ENCODE data around the gene NPFF. TPM values are rescaled to one million over a fixed set of nuclear protein-coding genes. Genes with fewer than 3 reads are reported as not detected.
A peak's percentile ranks its signal among the peaks of the same experiment; 100 is the strongest.

Gene NPFF
- polyA plus RNA-seq, 1 donor (not counting 4 experiments of a cell fraction or from before 2014, with no cell fraction given), result not detected

DNA sequence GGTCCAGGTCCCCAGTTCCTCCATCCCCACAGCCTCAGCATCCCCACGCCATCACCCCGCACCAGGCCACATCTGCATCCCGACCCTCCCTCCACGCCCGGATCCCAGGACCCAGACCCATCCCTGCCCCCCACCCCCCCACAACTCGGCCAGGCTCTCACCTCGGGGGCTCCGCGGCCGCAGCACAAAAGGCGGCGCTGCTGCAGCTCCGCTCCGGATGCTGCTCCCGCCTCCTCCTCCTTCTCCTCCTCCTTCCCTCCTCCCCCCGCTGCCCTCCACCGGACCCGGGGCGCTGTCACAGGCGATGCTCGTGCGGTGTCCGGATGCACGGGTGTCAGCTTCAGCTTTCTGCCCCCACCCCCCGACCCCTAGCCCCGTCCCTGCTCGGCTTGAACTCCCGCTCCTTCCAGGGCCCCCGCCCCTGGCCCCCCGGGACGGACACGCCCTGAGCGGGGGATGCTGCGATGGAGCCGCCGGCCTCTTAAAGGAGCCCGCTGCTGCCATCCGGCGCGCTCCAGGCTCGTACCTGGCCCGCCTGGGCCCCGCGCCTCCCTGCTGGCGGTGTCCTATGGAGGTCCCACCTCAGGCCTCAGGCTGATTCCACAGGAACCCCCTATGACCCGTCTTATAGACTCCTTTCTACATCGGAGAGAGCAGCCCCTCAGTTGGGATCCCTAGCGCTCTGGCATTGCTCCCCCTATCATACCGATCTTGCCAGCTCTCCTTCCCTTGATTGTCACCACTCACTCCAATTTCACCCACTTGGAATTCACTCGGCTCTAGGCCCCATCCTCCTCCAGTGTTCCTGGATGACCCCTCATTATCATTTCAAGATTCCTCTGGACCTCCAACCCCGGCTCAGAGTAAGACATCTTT lies 7.8 kb downstream of the NPFF start, which contains the start of gene MAP3K12:
Gene MAP3K12, minus strand, starts transcription at position 193 of the 876 bp plus-strand sequence. CDS start 12,067 bp downstream, outside the sequence.
- H3K4me2 ChIP-seq (ENCODE audit: control insufficient read depth, extremely low read depth, insufficient read depth, low read depth, low read length), result peak within 1 kb of the TSS; percentile 79
- H3K9ac ChIP-seq (ENCODE audit: control insufficient read depth, extremely low read depth, insufficient read depth, low read length), result peak within 1 kb of the TSS; percentile 78
- no peak for DNase-seq (ENCODE audit: low read depth, low spot score)
- no peaks in the 10 kb centered on the region for H4K20me1 ChIP-seq (ENCODE audit: control insufficient read depth, extremely low read depth, insufficient read depth, low read length)
- dilution Hi-C loops (cut with MboI; ENCODE audit: extremely low pct_ligation_motif_present, low sequenced_read_pairs), result no loop called here
- H3K9me1 ChIP-seq (ENCODE audit: control insufficient read depth, extremely low read depth, insufficient read depth, low read length), result no peaks in the 10 kb centered on the region
- H3K27me3 ChIP-seq (ENCODE audit: control insufficient read depth, extremely low read depth, insufficient read depth, low read length), result no peaks in the 10 kb centered on the region
- H3K27ac ChIP-seq (ENCODE audit: control insufficient read depth, insufficient read depth, low read length), result peak within 1 kb of the TSS; percentile 84
- H3K4me3 ChIP-seq (ENCODE audit: control insufficient read depth in 2 of 3, extremely low read depth in 1 of 3, insufficient read depth in 2 of 3, low read depth in 1 of 3, low read length in 3 of 3), result peak within 1 kb of the TSS; percentile 55 to 74 (median 71)
- no peaks in the 10 kb centered on the region for H3K9me3 ChIP-seq (ENCODE audit: control insufficient read depth, low read depth, low read length)
- H3K79me2 ChIP-seq (ENCODE audit: control insufficient read depth, insufficient read depth, low read length), result peaks cover 11% of the 10 kb centered on the region
- peaks cover 2 to 7% of the 10 kb centered on the region in 2 experiments for H3K36me3 ChIP-seq (ENCODE audit: control insufficient read depth in 2 of 2, extremely low read depth in 1 of 2, insufficient read depth in 2 of 2, low read length in 2 of 2)
- no peak for TF ChIP-seq EZH2 (IDR thresholded peaks at IDR 0.05; ENCODE audit: low read length)
- TF ChIP-seq, protein P1, sequence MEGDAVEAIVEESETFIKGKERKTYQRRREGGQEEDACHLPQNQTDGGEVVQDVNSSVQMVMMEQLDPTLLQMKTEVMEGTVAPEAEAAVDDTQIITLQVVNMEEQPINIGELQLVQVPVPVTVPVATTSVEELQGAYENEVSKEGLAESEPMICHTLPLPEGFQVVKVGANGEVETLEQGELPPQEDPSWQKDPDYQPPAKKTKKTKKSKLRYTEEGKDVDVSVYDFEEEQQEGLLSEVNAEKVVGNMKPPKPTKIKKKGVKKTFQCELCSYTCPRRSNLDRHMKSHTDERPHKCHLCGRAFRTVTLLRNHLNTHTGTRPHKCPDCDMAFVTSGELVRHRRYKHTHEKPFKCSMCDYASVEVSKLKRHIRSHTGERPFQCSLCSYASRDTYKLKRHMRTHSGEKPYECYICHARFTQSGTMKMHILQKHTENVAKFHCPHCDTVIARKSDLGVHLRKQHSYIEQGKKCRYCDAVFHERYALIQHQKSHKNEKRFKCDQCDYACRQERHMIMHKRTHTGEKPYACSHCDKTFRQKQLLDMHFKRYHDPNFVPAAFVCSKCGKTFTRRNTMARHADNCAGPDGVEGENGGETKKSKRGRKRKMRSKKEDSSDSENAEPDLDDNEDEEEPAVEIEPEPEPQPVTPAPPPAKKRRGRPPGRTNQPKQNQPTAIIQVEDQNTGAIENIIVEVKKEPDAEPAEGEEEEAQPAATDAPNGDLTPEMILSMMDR (optimal IDR thresholded peaks at IDR 0.05 in 1 of 3, IDR thresholded peaks at IDR 0.05 in 1 of 3, conservative IDR thresholded peaks at IDR 0.05 in 1 of 3; ENCODE audit: extremely low read depth in 1 of 3, insufficient read depth in 2 of 3, low read length in 3 of 3), result peak in 1 of 3 experiments; percentile 50
- H3K4me1 ChIP-seq (ENCODE audit: control insufficient read depth, extremely low read depth, insufficient read depth, low read length), result peaks cover 22% of the 10 kb centered on the region
- FAIRE-seq, result no peak
- peak within 1 kb of the TSS; percentile 67 for H2AFZ ChIP-seq (ENCODE audit: control insufficient read depth, low read length)

DNA sequence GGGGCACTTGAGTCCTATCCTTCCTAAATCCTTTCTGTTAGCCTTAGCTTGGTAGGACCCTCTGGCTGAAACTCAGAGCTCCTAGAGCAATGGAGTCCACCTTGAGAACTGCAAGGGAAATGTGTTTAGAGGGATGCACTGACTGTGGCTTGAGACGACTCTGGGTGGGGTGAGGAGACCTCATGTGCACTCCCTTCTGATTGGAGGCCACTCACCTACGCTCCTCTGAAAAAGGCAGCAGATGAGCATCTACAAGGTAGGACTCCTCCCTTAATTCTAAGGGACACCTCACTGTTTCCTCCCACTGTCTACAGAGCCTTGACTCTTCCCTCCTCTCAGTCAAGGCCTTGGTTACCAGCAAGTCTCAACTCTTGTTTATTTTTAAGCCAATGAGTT lies 9.1 kb downstream of the NPFF start:
- Histone ChIP-seq H3K27ac (ENCODE audit: control insufficient read depth, insufficient read depth, low read length) (no peak overlapping the region), H2AFZ (ENCODE audit: control insufficient read depth, low read length) (no peak overlapping the region), H3K9me1 (ENCODE audit: control insufficient read depth, extremely low read depth, insufficient read depth, low read length) (no peaks in the 10 kb centered on the region), H3K27me3 (ENCODE audit: control insufficient read depth, extremely low read depth, insufficient read depth, low read length) (no peaks in the 10 kb centered on the region), H4K20me1 (ENCODE audit: control insufficient read depth, extremely low read depth, insufficient read depth, low read length) (no peaks in the 10 kb centered on the region), H3K4me3 (ENCODE audit: control insufficient read depth in 2 of 3, extremely low read depth in 1 of 3, insufficient read depth in 2 of 3, low read depth in 1 of 3, low read length in 3 of 3) (no peak overlapping the region), H3K4me1 (ENCODE audit: control insufficient read depth, extremely low read depth, insufficient read depth, low read length) (peaks cover 29% of the 10 kb centered on the region), H3K4me2 (ENCODE audit: control insufficient read depth, extremely low read depth, insufficient read depth, low read depth, low read length) (no peak overlapping the region), H3K36me3 (ENCODE audit: control insufficient read depth in 2 of 2, extremely low read depth in 1 of 2, insufficient read depth in 2 of 2, low read length in 2 of 2) (peaks cover 0 to 2% of the 10 kb centered on the region in 2 experiments), H3K79me2 (ENCODE audit: control insufficient read depth, insufficient read depth, low read length) (peaks cover 11% of the 10 kb centered on the region), H3K9ac (ENCODE audit: control insufficient read depth, extremely low read depth, insufficient read depth, low read length) (no peak overlapping the region), H3K9me3 (ENCODE audit: control insufficient read depth, low read depth, low read length) (no peaks in the 10 kb centered on the region)
- dilution Hi-C loops (cut with MboI; ENCODE audit: extremely low pct_ligation_motif_present, low sequenced_read_pairs), result no loop called here
- FAIRE-seq (no peak), DNase-seq (ENCODE audit: low read depth, low spot score) (no peak)
- TF ChIP-seq, protein P1 (optimal IDR thresholded peaks at IDR 0.05 in 1 of 3, IDR thresholded peaks at IDR 0.05 in 1 of 3, conservative IDR thresholded peaks at IDR 0.05 in 1 of 3; ENCODE audit: extremely low read depth in 1 of 3, insufficient read depth in 2 of 3, low read length in 3 of 3), result no peak

Measured in keratinocyte (primary cell).